Neural progenitor cell (in vitro differentiated cells): ENCODE results near the gene SLC35E4. TPM values are rescaled to one million over a fixed set of nuclear protein-coding genes. Genes with fewer than 3 reads are reported as not detected.
"Not testable (repeated sequence)": the region's sequence is repeated elsewhere in the genome, so short reads cannot be mapped to it uniquely, and the experiment has no call there.

Experiments used
- DNase-seq: peaks from one replicate; pipeline ENCODE4 v3.0.0-alpha.2; 2016; ENCODE audit warnings: low spot score
- H2AFZ ChIP-seq: fragments of 200-600 bp; sonication (generic); replicated peaks from 2 replicates; pipeline ENCODE4 v1.6.1; 2016; ENCODE audit warnings: antibody characterized with exemption
- H3F3A ChIP-seq: fragments of 200-600 bp; sonication (generic); 2 replicates; pipeline ENCODE4 v1.6.1; 2016; ENCODE audit warnings: antibody characterized with exemption, low read depth
- H3K27ac ChIP-seq: fragments of 200-600 bp; sonication (generic); 2 replicates; pipeline ENCODE4 v1.5.1; 2016; ENCODE audit warnings: mild to moderate bottlenecking
- H3K27me3 ChIP-seq: fragments of 200-600 bp; sonication (generic); 2 replicates; pipeline ENCODE4 v1.6.1; 2016; ENCODE audit warnings: mild to moderate bottlenecking, moderate library complexity
- H3K36me3 ChIP-seq: fragments of 200-600 bp; sonication (generic); 2 replicates; pipeline ENCODE4 v1.5.1; 2016
- H3K4me1 ChIP-seq: fragments of 200-600 bp; sonication (generic); 2 replicates; pipeline ENCODE4 v1.6.1; 2016; ENCODE audit warnings: mixed run types
- H3K4me2 ChIP-seq: fragments of 200-600 bp; sonication (generic); 2 replicates; pipeline ENCODE4 v1.6.1; 2016
- H3K4me3 ChIP-seq: fragments of 200-600 bp; sonication (generic); 2 replicates; pipeline ENCODE4 v1.5.1; 2016
- H3K79me2 ChIP-seq: fragments of 200-600 bp; sonication (generic); 2 replicates; pipeline ENCODE4 v1.6.1; 2016; ENCODE audit warnings: low read depth
- H3K9ac ChIP-seq: fragments of 200-600 bp; sonication (generic); 2 replicates; pipeline ENCODE4 v1.6.1; 2016
- H3K9me3 ChIP-seq: fragments of 200-600 bp; sonication (generic); 2 replicates; pipeline ENCODE4 v1.5.1; 2016; ENCODE audit warnings: low read depth
- H4K20me1 ChIP-seq: fragments of 200-600 bp; sonication (generic); 2 replicates; pipeline ENCODE4 v1.6.1; 2016; ENCODE audit warnings: low read depth
- H3K27ac Mint-ChIP-seq: 3 replicates; pipeline ENCODE4 v1.8.0; 2021; ENCODE audit warnings: mixed read lengths
- H3K27me3 Mint-ChIP-seq: 2 replicates; pipeline ENCODE4 v1.8.0; 2022; ENCODE audit warnings: low read depth, mild to moderate bottlenecking, inconsistent platforms, moderate library complexity, mixed read lengths; ENCODE audit not compliant: insufficient read depth
- H3K36me3 Mint-ChIP-seq: 3 replicates; pipeline ENCODE4 v1.8.0; 2021; ENCODE audit warnings: mixed read lengths
- H3K4me1 Mint-ChIP-seq: 3 replicates; pipeline ENCODE4 v1.8.0; 2021; ENCODE audit warnings: mixed read lengths
- H3K4me3 Mint-ChIP-seq: 3 replicates; pipeline ENCODE4 v1.8.0; 2021; ENCODE audit warnings: mild to moderate bottlenecking, moderate library complexity, mixed read lengths
- H3K9me3 Mint-ChIP-seq: 3 replicates; pipeline ENCODE4 v1.8.0; 2020; ENCODE audit warnings: mixed read lengths
- CTCF ChIP-seq: fragments of 200-600 bp; sonication (generic); IDR thresholded peaks from 2 replicates; pipeline ENCODE4 v1.5.1; 2017; ENCODE audit warnings: antibody characterized with exemption, mild to moderate bottlenecking
- EZH2 ChIP-seq: fragments of 200-600 bp; sonication (generic); IDR thresholded peaks from 2 replicates; pipeline ENCODE4 v1.6.1; 2017; ENCODE audit warnings: antibody characterized with exemption, mild to moderate bottlenecking, moderate library complexity
- EZH2phosphoT487 ChIP-seq: fragments of 200-600 bp; sonication (generic); IDR thresholded peaks from 2 replicates; pipeline ENCODE4 v1.6.1; 2017; ENCODE audit warnings: antibody characterized with exemption
- total RNA-seq: library from RNA; depleted of rRNA; stranded (reverse); fragments of >200 nt; gene quantifications from 2 replicates; pipeline ENCODE4 v1.2.3, GENCODE V29; 2015; ENCODE audit warnings: low replicate concordance

SLC35E4 gene
- total RNA-seq, 1 donor from 2014 or later, result 0.36 TPM

GRCh38 chr22:30673136-30673535, 37.6 kb downstream of the SLC35E4 start:
- no peaks in the 10 kb centered on the region for H3K79me2 ChIP-seq
- Mint-ChIP-seq H3K9me3 (no peaks in the 10 kb centered on the region), H3K4me3 (no peak overlapping the region)

GRCh38 chr22:30674482-30674881, 38.9 kb downstream of the SLC35E4 start:
- Mint-ChIP-seq H3K36me3 (no peaks in the 10 kb centered on the region), H3K4me1 (peaks cover 10% of the 10 kb centered on the region), H3K4me3 (no peak overlapping the region), H3K27ac (no peak overlapping the region), H3K27me3 (peaks cover 10% of the 10 kb centered on the region), H3K9me3 (no peaks in the 10 kb centered on the region)
- H3K4me3 ChIP-seq, result no peak overlapping the region
- no peak overlapping the region for H3K9ac ChIP-seq
- H3K36me3 ChIP-seq, result no peaks in the 10 kb centered on the region
- no peak for TF ChIP-seq EZH2phosphoT487
- no peak for TF ChIP-seq EZH2
- no peak for TF ChIP-seq CTCF
- no peaks in the 10 kb centered on the region for H3K79me2 ChIP-seq
- no peak overlapping the region for H2AFZ ChIP-seq
- peaks cover 13% of the 10 kb centered on the region for H3K4me1 ChIP-seq
- peaks cover 5% of the 10 kb centered on the region for H3F3A ChIP-seq
- H4K20me1 ChIP-seq, result no peaks in the 10 kb centered on the region
- no peak overlapping the region for H3K27ac ChIP-seq
- H3K9me3 ChIP-seq, result no peaks in the 10 kb centered on the region
- no peak overlapping the region for H3K4me2 ChIP-seq
- DNase-seq, result no peak
- H3K27me3 ChIP-seq, result peaks cover 7% of the 10 kb centered on the region

More at GRCh38 chr22:30673136-30673535, 37.6 kb downstream of the SLC35E4 start:
- Histone ChIP-seq H3K36me3 (no peaks in the 10 kb centered on the region), H3K27ac (no peak overlapping the region), H3K9ac (no peak overlapping the region), H3K9me3 (no peaks in the 10 kb centered on the region), H3K27me3 (peaks cover 20% of the 10 kb centered on the region), H3K4me3 (no peak overlapping the region), H2AFZ (no peak overlapping the region), H3F3A (no peaks in the 10 kb centered on the region), H4K20me1 (no peaks in the 10 kb centered on the region), H3K4me2 (no peak overlapping the region), H3K4me1 (peaks cover 6% of the 10 kb centered on the region)
- no peak for DNase-seq
- Mint-ChIP-seq H3K36me3 (no peaks in the 10 kb centered on the region), H3K27me3 (peaks cover 12% of the 10 kb centered on the region), H3K27ac (no peak overlapping the region), H3K4me1 (peaks cover 6% of the 10 kb centered on the region)
- no peak for TF ChIP-seq EZH2
- TF ChIP-seq EZH2phosphoT487, result no peak
- TF ChIP-seq CTCF, result no peak

- H3K27ac Mint-ChIP-seq, result no peak overlapping the region
- Histone ChIP-seq H3K36me3 (no peaks in the 10 kb centered on the region), H3K9ac (no peak overlapping the region), H3K4me1 (peaks cover 13% of the 10 kb centered on the region), H3F3A (peaks cover 5% of the 10 kb centered on the region), H3K4me3 (no peak overlapping the region), H3K79me2 (no peaks in the 10 kb centered on the region), H3K9me3 (no peaks in the 10 kb centered on the region), H3K27me3 (peaks cover 3% of the 10 kb centered on the region), H3K4me2 (no peak overlapping the region), H3K27ac (no peak overlapping the region), H4K20me1 (no peaks in the 10 kb centered on the region), H2AFZ (no peak overlapping the region)
- no peaks in the 10 kb centered on the region for H3K36me3 Mint-ChIP-seq
- peaks cover 14% of the 10 kb centered on the region for H3K4me1 Mint-ChIP-seq
- H3K27me3 Mint-ChIP-seq, result peaks cover 7% of the 10 kb centered on the region
- TF ChIP-seq CTCF, result no peak
- DNase-seq, result no peak
- no peak overlapping the region for H3K4me3 Mint-ChIP-seq
- no peaks in the 10 kb centered on the region for H3K9me3 Mint-ChIP-seq
These were observed 39.9 kb downstream of the SLC35E4 start for GRCh38 chr22:30675436-30675835.

- H3K27me3 Mint-ChIP-seq, H3K36me3 ChIP-seq, H3K27ac ChIP-seq, H3K4me3 ChIP-seq, H4K20me1 ChIP-seq, H3F3A ChIP-seq, H3K4me3 Mint-ChIP-seq, H3K4me2 ChIP-seq, H3K27me3 ChIP-seq, H3K79me2 ChIP-seq, H3K27ac Mint-ChIP-seq, H3K36me3 Mint-ChIP-seq, H3K9me3 Mint-ChIP-seq, H3K9ac ChIP-seq, H3K9me3 ChIP-seq, DNase-seq, H2AFZ ChIP-seq: not testable (repeated sequence)
- peaks cover 13% of the 10 kb centered on the region for H3K4me1 ChIP-seq
- peaks cover 20% of the 10 kb centered on the region for H3K4me1 Mint-ChIP-seq
These were observed 41.0 kb downstream of the SLC35E4 start for GRCh38 chr22:30676565-30676964.

GRCh38 chr22:30679895-30680690, 44.5 kb downstream of the SLC35E4 start:
- H3K4me3 Mint-ChIP-seq, H3K79me2 ChIP-seq, H3K27ac Mint-ChIP-seq, DNase-seq, H3K9ac ChIP-seq, H3K4me2 ChIP-seq, H3K36me3 Mint-ChIP-seq, H3K36me3 ChIP-seq, H3K27me3 ChIP-seq, H3K9me3 ChIP-seq, H3K27ac ChIP-seq, H3F3A ChIP-seq, H4K20me1 ChIP-seq, H3K9me3 Mint-ChIP-seq, H3K27me3 Mint-ChIP-seq, H3K4me3 ChIP-seq: not testable (repeated sequence)
- Histone ChIP-seq H3K4me1 (peaks cover 16% of the 10 kb centered on the region), H2AFZ (peak overlapping the region; percentile 36)
- H3K4me1 Mint-ChIP-seq, result peaks cover 27% of the 10 kb centered on the region
